ENCODE results near the gene SRMS. TPM values are rescaled to one million over a fixed set of nuclear protein-coding genes. Genes with fewer than 3 reads are reported as not detected.
A peak's percentile ranks its signal among the peaks of the same experiment; 100 is the strongest.

SRMS gene
- total RNA-seq, 2 donors from 2014 or later = 0.32 to 0.49 TPM

- Histone ChIP-seq H3K9ac (ENCODE audit: low read depth in 2 of 2, low read length in 2 of 2) (no peak overlapping the region), H3K4me1 (peaks cover 10% of the 10 kb centered on the region), H3K4me3 (no peak overlapping the region), H3K9me3 (no peaks in the 10 kb centered on the region), H3K36me3 (no peaks in the 10 kb centered on the region), H3K27me3 (no peaks in the 10 kb centered on the region), H3K27ac (no peak overlapping the region)
- intact Hi-C loops (cut with DNase I) = loop anchor here (10.0 kb wide), 1 partner anchor 443 kb away; the partner anchor contains the start of gene SAMD10
- peak; percentile 21 for DNase-seq
- no peak for TF ChIP-seq CTCF (IDR thresholded peaks at IDR 0.05)
These were observed 15.7 kb downstream of the SRMS start for GRCh38 chr20:63531686-63532448.

- DNase-seq = peak; percentile 77
These were observed 16.8 kb downstream of the SRMS start for GRCh38 chr20:63530788-63531160.

GRCh38 chr20:63529861-63530787 is 17.4 kb downstream of the SRMS start:
- peak; percentile 18 for DNase-seq
- Histone ChIP-seq H3K36me3 (no peaks in the 10 kb centered on the region), H3K27me3 (no peaks in the 10 kb centered on the region), H3K9ac (ENCODE audit: low read depth in 2 of 2, low read length in 2 of 2) (peak overlapping the region in 1 of 2 donors; percentile 3), H3K27ac (no peak overlapping the region), H3K4me1 (peaks cover 10% of the 10 kb centered on the region), H3K9me3 (no peaks in the 10 kb centered on the region), H3K4me3 (no peak overlapping the region)
- intact Hi-C loops (cut with DNase I) = loop anchor here (10.0 kb wide), 1 partner anchor 445 kb away; the partner anchor contains the start of gene SAMD10
- no peak for TF ChIP-seq CTCF (IDR thresholded peaks at IDR 0.05)

More at GRCh38 chr20:63530788-63531160, 16.8 kb downstream of the SRMS start:
- H3K4me1 ChIP-seq = peaks cover 10% of the 10 kb centered on the region
- intact Hi-C loops (cut with DNase I) = loop anchor here (10.0 kb wide), 1 partner anchor 444 kb away; the partner anchor contains the start of gene SAMD10
- no peaks in the 10 kb centered on the region for H3K9me3 ChIP-seq
- TF ChIP-seq CTCF (IDR thresholded peaks at IDR 0.05) = no peak
- no peaks in the 10 kb centered on the region for H3K36me3 ChIP-seq
- H3K27me3 ChIP-seq = no peaks in the 10 kb centered on the region
- no peak overlapping the region for H3K27ac ChIP-seq
- H3K4me3 ChIP-seq = no peak overlapping the region
- H3K9ac ChIP-seq (ENCODE audit: low read depth in 2 of 2, low read length in 2 of 2) = peak overlapping the region in 1 of 2 donors; percentile 3

GRCh38 chr20:63529180-63529860 is 18.2 kb downstream of the SRMS start:
- Histone ChIP-seq H3K9me3 (no peaks in the 10 kb centered on the region), H3K9ac (ENCODE audit: low read depth in 2 of 2, low read length in 2 of 2) (no peak overlapping the region), H3K27me3 (no peaks in the 10 kb centered on the region), H3K4me3 (no peak overlapping the region), H3K27ac (no peak overlapping the region), H3K36me3 (no peaks in the 10 kb centered on the region), H3K4me1 (peaks cover 7% of the 10 kb centered on the region)
- intact Hi-C loops (cut with DNase I) = no loop called here
- DNase-seq = no peak
- TF ChIP-seq CTCF (IDR thresholded peaks at IDR 0.05) = no peak

GRCh38 chr20:63527184-63527583 is 20.4 kb downstream of the SRMS start:
- Histone ChIP-seq H3K9ac (ENCODE audit: low read depth in 2 of 2, low read length in 2 of 2) (no peak overlapping the region), H3K36me3 (no peaks in the 10 kb centered on the region), H3K27me3 (no peaks in the 10 kb centered on the region), H3K4me1 (peaks cover 7% of the 10 kb centered on the region), H3K27ac (no peak overlapping the region), H3K4me3 (no peak overlapping the region), H3K9me3 (no peaks in the 10 kb centered on the region)
- no peak for TF ChIP-seq CTCF (IDR thresholded peaks at IDR 0.05)
- DNase-seq = no peak
- intact Hi-C loops (cut with DNase I) = no loop called here
